Stimulated activated CD4-positive, alpha-beta T cell treated with anti-CD3 and anti-CD28 coated beads, Interleukin-12 subunit alpha, Interleukin-12 subunit beta, amount 100 ng/mL, for 48 hours (primary cell): ENCODE results near the gene ASNS.

ENCODE experiments used
- DNase-seq, 3 donors: peaks; one replicate each; pipeline ENCODE4 v3.0.0-alpha.2; 2020; ENCODE audit warnings: low read depth in 2 of 3, low spot score in 1 of 3

Gene ASNS

DNA sequence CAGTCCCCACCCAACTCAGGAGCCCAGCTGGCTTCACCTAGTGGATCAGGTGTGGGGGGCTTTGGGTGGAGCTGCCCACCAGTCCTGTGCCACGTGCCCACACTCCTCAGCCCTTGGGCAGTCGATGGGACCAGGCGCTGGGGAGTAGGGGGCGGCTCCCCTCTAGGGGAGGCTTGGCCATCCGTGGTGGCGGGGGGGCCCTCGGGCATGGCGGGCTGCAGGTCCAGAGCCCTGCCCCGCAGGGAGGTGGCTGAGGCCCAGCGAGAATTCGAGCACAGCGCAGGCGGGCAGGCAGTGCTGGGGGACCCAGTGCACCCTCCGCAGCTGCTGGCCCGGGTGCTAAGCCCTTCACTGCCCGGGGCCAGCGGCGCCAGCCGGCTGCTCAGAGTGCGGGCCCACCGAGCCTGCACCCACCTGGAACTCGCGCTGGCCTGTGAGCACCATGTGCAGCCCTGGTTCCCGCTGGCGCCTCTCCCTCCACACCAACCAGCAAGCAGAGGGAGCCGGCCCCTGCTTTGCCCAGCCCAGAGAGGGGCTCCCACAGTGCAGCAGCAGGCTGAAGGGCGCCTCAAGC, 29.3 kb downstream of the ASNS start:
- DNase-seq: no peak

DNA sequence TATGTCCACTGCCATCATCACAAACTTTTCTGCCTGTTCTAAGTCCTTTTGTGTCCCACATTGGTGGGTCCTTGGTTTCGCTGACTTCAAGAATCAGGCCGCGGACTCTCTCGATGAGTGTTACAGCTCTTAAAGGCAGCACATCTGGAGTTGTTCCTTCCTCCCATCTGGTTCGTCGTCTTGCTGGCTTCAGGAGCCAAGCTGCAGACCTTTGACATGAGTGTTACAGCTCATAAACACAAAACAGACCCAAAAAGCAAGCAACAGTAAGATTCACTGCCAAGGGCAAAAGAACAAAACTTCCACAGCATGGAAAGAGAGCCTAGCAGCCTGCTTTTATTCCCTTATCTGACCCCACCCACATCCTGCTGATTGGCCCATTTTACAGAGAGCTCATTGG, 30.2 kb downstream of the ASNS start:
- DNase-seq: no peak

DNA sequence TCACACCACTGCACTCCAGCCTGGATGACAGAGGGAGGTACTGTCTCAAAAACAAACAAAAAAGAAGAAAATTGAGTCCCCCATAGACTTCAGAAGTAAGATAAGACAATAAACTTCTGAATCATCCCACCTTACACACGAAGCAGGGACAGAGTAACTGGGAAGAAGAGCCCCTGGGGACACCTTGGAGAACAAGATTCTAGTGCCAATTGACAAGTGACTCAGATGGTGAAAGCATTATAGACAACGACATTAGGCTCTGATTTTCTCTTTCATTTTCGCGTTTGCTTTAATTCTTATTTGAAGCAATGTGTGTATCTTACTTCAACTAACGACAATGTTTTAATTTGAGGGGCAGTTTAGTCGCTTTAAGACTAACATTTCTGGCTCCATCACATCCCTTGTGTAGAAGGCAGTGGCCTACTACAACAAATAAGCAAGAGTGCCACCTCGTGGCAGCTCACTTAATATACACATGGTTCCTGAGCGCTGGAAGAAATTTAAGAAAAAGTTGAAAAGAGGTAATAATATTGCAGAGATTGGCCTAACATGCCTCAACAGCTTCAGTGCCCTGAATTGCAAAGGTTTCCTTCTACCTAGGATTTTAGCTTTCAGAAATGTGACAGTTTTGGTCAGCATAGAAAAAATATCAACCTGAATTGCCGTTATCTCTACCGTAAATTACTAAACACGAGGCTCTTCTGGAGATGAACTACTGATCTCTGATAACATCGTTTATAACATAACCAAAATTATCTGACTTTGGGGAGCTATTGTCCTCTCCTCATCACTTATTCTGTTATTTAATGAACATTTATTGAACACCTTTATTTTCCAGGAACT, 36.7 kb downstream of the ASNS start:
- peak; percentile 29 to 53 (median 45) for DNase-seq

DNA sequence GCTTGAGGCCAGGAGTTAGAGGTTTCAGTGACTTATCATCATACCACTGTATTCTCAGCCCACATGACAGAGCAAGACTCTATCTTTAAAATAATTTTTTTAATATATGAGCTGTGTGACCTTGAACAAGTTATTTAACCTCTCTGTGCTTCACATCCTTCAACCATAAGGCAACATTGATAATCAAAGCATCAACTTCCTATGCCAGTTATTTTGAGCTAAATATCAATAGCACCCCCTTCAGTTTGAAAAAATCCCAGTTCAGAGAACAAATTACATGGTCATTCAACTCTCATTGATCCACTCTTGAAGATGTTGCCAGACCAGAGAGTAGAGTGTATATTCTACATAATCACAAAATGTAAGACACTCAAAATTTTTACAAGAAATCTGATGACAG, 53.0 kb downstream of the ASNS start:
- no peak for DNase-seq

DNA sequence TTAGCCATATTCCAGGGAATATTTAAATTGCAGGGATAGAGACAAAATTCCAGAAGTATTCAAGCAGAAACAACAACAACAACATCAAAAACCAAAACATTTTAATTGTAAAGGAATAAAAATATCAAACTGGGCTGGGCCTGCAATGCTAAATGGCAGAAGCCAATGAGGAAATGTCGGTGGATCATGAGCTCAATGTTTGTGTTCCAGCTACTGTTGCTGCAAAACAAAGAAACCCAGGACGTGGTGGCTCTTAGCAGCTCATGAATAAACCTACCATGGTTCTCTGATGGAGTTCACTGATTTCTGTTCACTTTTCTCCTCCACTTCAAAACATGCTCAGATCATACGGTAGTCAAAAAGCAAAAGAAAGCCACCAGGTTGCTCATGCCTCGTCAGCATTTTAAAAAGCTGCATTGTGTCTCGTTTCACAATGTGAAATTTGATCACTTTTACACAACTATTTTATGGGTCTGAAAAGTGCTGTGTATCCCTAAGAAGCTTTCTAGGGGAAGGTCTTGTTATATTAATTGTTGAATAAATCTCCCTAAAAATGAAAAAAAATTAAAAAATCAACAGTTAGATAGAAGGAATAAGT, 54.0 kb downstream of the ASNS start:
- DNase-seq: no peak
